IPS-NIHi7 (cell line): ENCODE data around the gene CHDH.

Experiments
- DNase-seq: peaks from one replicate; pipeline ENCODE4 v3.0.0; 2012; ENCODE audit warnings: mixed read lengths; ENCODE audit errors: extremely low spot score

CHDH gene

GRCh38 chr3:53846134-53846850, at the start of gene CHDH, which contains the start of gene IL17RB:
Gene CHDH (minus strand): TSS chr3:53846419. CDS start chr3:53824008, 22,411 bp downstream.
Gene IL17RB (plus strand): TSS chr3:53846568. CDS start chr3:53846589, 21 bp downstream.
- peak; percentile 82 for DNase-seq

GRCh38 chr3:53892286-53892637, 46.0 kb upstream of the CHDH start:
- no peak for DNase-seq

- DNase-seq, result peak; percentile 95
These were observed 45.5 kb upstream of the CHDH start, which contains the start of gene SELENOK for GRCh38 chr3:53891497-53892285. Gene SELENOK (minus strand): TSS chr3:53891859.

- peak; percentile 16 for DNase-seq
These were observed 44.7 kb upstream of the CHDH start for GRCh38 chr3:53890726-53891475.

GRCh38 chr3:53888232-53888631, 42.0 kb upstream of the CHDH start:
- DNase-seq, result no peak

- DNase-seq, result no peak
These were observed 41.2 kb upstream of the CHDH start for GRCh38 chr3:53887446-53887845.

GRCh38 chr3:53885239-53885638, 39.0 kb upstream of the CHDH start:
- DNase-seq, result no peak

GRCh38 chr3:53884623-53885022, 38.4 kb upstream of the CHDH start:
- no peak for DNase-seq

- DNase-seq, result no peak
These were observed 36.8 kb upstream of the CHDH start for GRCh38 chr3:53883008-53883407.

GRCh38 chr3:53881691-53882593, 35.7 kb upstream of the CHDH start, which contains the start of gene ACTR8:
Gene ACTR8 (minus strand): TSS chr3:53882152. CDS start chr3:53882101, 51 bp downstream.
- DNase-seq, result peak; percentile 94

- DNase-seq, result no peak
These were observed 34.5 kb upstream of the CHDH start for GRCh38 chr3:53880396-53881345.

GRCh38 chr3:53865732-53866499, 19.7 kb upstream of the CHDH start:
- DNase-seq, result no peak

GRCh38 chr3:53863145-53863544, 16.9 kb upstream of the CHDH start:
- no peak for DNase-seq

- DNase-seq, result no peak
These were observed 16.0 kb upstream of the CHDH start for GRCh38 chr3:53862241-53862640.

- no peak for DNase-seq
These were observed 14.0 kb upstream of the CHDH start for GRCh38 chr3:53860196-53860595.

GRCh38 chr3:53859178-53859577, 13.0 kb upstream of the CHDH start:
- DNase-seq, result no peak

GRCh38 chr3:53858096-53858741, 12.0 kb upstream of the CHDH start:
- no peak for DNase-seq

- DNase-seq, result no peak
These were observed 10.7 kb upstream of the CHDH start for GRCh38 chr3:53856964-53857363.

GRCh38 chr3:53850895-53851294, 4.7 kb upstream of the CHDH start:
- no peak for DNase-seq
